NCI-H1417 treated with DMSO at 0.1 percent for 48 hours (cell line): Measurements from ENCODE around the gene RAET1E.
"Not testable (repeated sequence)": the region's sequence is repeated elsewhere in the genome, so short reads cannot be mapped to it uniquely, and the experiment has no call there.

Experiments used
- DNase-seq: peaks from one replicate; lab custom pipeline; 2025; lab: John Stamatoyannopoulos, UW

Gene RAET1E

DNA sequence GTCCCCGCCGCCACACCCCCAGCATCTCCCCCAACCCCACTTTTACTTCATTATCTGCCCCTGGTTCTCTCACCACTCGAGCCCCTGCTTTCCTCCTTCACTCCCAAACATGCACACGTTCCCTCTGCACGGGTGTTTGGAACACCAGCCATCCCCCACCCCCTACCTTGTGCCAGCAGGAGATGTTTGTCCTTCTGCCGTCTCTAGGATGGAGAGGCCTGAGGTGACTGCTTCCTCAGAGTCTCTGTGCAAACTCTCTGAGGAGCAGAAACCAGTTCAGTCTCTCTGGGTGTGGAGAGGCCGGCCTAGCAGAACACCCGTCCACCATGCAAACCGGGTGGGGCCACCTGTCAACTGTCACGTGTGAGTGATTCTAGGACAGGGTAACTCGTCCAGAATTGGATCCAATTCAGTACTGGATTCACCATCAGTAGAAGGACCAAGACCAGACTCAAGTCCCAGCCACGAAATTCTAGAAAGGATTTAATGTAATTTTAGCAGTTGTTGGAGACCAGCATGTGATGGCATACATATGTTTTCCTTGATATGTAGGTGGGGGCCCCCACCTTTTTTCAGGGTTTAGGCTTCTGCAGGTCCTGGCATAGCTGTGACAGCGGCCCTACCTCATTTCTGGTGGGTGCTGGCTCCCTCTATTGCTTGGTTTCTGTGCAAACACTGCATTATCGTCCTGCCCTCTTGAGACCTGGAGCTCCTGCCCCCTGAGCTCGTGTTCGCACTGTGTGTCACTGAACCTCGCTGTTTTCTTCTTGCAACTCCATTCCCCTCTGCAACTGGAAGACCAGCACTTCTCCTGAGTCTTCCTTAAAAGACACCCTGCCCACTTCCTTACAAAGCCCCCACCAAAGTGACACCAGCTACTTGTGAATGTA, at the start of gene RAET1E:
Gene RAET1E (minus strand): TSS at position 259 of the 890 bp plus-strand sequence. CDS start 7,212 bp downstream, outside the sequence.
- DNase-seq: no peak

DNA sequence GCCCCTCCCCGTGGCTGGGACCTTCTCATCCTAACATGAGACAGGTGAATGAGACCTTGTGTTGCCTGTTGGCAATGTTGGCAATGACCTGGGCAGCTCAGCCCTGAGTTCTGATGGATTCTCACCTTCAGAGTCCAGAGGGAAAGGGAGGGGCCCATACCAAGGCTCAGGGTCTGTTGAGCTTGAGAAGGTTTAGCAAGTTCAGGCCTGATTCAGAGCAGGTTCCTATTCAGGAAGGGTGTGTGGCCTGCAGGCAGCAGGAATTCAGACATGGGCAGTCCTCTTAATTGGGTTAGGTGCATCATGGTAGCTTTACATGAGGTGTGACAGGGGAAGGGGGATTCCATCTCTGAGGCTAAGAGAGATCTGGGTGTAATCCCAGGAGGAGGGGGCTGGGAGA, 49.6 kb upstream of the RAET1E start:
- not testable (repeated sequence) for DNase-seq

DNA sequence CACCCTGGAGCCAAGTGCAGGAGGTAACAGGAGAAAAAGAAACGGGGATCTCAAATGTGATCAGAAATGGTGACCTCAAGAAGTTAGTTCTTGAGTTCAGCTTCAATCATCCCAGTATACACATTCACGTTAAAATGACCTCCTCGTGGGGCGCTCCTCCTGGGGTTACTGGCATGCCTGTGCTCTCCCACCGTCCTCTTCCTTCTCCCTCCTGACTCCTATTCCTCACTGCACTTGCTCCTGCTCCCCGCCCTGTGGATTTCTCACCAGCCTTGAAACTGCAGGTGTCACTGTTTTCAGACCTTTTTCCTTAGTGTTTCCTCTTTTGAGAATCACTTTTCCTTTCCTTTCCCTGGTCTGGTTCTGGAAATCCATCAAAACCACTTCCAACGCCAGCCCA, 48.7 kb upstream of the RAET1E start:
- DNase-seq: not testable (repeated sequence)

DNA sequence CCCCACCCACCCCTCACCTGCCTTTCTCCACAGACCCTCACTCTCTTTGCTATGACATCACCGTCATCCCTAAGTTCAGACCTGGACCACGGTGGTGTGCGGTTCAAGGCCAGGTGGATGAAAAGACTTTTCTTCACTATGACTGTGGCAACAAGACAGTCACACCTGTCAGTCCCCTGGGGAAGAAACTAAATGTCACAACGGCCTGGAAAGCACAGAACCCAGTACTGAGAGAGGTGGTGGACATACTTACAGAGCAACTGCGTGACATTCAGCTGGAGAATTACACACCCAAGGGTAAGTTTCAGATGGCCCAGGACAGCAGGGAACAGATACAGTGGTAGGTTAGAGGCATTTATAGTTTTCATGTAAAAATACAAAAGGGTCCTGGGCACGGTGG, 47.4 kb upstream of the RAET1E start:
- not testable (repeated sequence) for DNase-seq

- DNase-seq: not testable (repeated sequence)
Measured at GRCh38 chr6:149943321-149943720, 45.4 kb upstream of the RAET1E start.

DNA sequence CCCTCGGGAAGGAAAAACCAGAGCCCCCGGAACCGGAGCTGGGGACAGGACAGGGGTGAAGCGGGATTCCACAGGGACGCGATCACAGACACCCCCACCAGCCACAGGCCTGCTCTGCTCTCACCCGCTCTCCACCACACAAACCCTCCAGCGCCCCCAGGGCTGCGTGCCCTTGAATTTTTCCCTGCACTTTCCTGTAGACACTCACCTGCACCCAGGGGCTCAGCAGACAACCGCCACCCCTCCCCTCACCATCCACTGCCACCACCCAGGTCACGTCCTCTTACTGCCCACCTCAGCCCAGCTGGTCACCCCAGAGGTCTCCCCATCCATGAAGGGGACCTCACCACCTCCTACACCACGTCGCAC, 44.5 kb upstream of the RAET1E start:
- no peak for DNase-seq

GRCh38 chr6:149941583-149942460, 43.9 kb upstream of the RAET1E start, which contains the start of gene ULBP2:
TSS of gene ULBP2 (plus strand) at chr6:149942014. CDS start at chr6:149942073, 59 bp downstream.
- peak; percentile 81 for DNase-seq

- no peak for DNase-seq
Measured at GRCh38 chr6:149940672-149940982, 42.7 kb upstream of the RAET1E start.

DNA sequence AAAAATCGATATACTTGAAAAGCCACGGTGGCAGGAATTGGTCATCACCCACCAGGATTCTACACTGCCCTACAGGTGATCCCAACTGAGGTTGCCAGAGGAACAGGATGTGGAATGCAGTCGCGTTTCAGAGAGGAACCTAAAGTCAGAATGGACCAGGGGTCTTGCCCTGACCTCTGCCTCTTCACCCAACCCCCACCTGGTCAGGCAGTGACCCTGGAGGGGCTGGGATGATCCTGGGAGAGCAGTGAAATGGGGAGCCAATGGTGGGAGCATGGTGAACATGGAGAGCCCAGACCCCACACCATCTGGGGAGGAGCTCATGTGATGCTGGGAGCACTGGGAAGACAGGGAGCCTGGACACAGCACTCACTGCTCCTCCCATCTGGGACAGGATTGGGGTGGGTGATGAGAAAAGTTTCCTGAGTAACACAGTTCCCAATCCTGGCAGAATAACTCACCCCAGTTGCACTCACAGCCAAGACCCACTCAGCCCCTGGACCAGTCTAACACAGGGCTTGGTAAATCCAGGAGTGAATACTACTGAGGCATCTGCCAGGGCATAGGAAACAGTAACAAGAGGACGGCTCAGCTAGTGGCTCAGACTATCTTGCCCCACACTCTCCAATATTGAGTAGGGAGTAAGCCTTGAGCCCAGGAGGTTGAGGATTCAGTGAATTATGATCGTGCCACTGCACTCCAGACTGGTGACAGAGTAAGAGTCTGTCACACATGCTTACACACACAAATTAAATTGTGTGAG, 42.2 kb upstream of the RAET1E start:
- no peak for DNase-seq

GRCh38 chr6:149939356-149939648, 41.4 kb upstream of the RAET1E start:
- no peak for DNase-seq

DNA sequence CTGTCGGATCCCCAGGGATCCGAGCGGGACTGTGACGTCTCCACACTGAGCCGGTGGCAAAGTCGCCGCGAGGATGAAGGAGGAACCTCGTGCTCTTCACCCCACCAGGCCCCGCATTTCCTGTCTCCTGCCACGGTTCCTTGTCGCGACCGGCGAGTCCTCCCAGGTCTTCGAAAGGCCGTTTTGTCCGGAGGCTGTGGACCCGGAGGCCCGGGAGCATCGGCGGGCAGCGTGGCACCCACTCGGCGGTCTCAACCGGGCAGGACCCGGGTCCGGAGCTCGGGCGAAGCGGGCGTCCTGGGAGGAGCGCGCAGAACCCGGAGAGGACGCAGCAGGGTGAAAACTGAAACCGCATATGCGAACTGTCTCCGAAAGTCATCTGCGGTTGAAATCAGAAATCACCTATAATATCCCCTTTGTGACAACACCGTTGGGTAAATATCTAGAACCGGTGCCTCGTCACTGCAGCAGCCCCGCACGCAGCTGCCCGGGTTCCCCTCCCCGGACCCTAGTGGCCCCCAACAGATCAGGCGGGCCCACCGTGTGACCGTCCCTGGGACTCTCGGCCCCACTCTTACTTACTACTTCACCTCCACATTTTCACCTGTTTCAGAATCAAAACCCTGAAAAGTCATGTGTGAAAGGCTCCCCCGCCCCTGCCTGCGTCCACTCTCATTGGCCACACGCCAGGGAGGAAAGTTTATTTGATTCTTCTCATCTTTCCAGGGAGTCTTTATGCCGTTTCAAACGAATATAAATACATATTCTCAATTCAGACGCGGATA, 40.9 kb upstream of the RAET1E start:
- DNase-seq: no peak

DNA sequence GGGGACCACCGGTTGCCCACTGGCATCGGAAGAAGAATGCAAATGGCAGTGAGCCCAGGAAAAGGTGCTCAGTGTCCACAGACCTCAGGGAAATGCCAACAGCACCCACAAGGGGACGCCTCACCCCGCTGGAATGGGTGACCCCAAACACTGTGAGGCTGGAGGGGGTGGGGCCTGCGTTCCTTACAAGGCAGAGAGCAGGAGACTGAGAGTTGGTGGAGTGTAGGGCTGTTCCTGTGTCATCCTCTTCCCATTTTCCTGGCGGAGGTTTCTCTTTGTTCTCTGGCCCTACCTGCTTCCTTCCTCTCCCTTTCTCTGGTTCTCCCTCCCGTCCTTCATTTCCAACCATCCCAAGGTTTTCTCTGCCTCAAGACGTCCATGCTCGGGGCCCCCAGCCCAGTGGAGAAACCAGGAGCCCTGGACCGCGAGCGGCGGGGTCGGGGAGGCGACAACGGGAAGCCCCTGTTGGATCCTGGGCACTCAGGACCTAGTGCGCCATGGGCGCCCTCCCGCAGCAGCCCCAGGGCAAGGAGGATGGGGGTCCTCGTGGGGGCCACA, 40.2 kb upstream of the RAET1E start:
- DNase-seq: not testable (repeated sequence)

- no peak for DNase-seq
Measured at GRCh38 chr6:149936743-149937142, 38.8 kb upstream of the RAET1E start.

DNA sequence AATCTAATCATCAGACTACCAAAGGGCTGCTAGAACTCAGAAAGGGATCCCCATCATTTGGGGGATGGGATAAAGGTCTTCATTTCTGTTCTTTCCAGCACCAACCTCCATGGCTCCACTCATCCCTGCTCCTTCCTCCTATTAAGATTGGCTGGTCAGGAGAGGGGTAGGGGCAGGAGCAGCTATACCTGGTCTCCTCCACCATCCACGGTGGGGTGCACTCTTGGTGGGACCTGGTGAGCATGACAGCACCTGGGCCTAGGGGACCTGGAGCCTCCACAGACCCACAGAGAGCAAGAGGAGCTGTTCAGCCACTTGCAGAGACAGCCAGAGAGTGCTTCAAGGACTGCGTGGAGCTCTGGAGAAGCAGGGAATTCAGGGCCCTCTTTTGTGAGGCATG, 37.8 kb upstream of the RAET1E start:
- DNase-seq: no peak

- DNase-seq: no peak
Measured at GRCh38 chr6:149935246-149935645, 37.3 kb upstream of the RAET1E start.

GRCh38 chr6:149934249-149935156, 36.6 kb upstream of the RAET1E start:
- no peak for DNase-seq

- DNase-seq: no peak
Measured at GRCh38 chr6:149933461-149933860, 35.5 kb upstream of the RAET1E start.

- no peak for DNase-seq
Measured at GRCh38 chr6:149933036-149933435, 35.1 kb upstream of the RAET1E start.

GRCh38 chr6:149931501-149931900, 33.6 kb upstream of the RAET1E start:
- DNase-seq: no peak

GRCh38 chr6:149929422-149929821, 31.5 kb upstream of the RAET1E start:
- no peak for DNase-seq
